ENCODE measurements around the gene RPP21. TPM values are rescaled to one million over a fixed set of nuclear protein-coding genes. Genes with fewer than 3 reads are reported as not detected.

The RPP21 gene
- total RNA-seq (2021) = 62.2 and 64.0 TPM in 2 replicates
- long read RNA-seq, transcript RPP21-224 (5 exons, 525 nt) = major isoform, 11 of 19 reads
- long read RNA-seq, partial matches to known transcripts = 1 of 19 reads
- long read RNA-seq, other reads (novel, unspliced or antisense) = 2 of 19 reads

- Histone ChIP-seq H2AFZ (ENCODE audit: low read length) (no peak within 1 kb of the TSS), H4K5ac (ENCODE audit: insufficient read length, low read depth, low read length) (no peak within 1 kb of the TSS), H3K9ac (ENCODE audit: extremely low read depth, insufficient read length, low read length) (peak within 1 kb of the TSS; percentile 91), H2BK20ac (ENCODE audit: low read depth, low read length, poor library complexity, severe bottlenecking) (no peak within 1 kb of the TSS), H2BK5ac (ENCODE audit: insufficient read length, low read length) (no peak within 1 kb of the TSS), H3K79me2 (ENCODE audit: insufficient read depth, low read length) (no peaks in the 10 kb centered on the region), H3K27me3 (ENCODE audit: insufficient read depth, low read length) (no peaks in the 10 kb centered on the region), H2AK5ac (ENCODE audit: insufficient read length, low read length) (no peak within 1 kb of the TSS), H2BK12ac (ENCODE audit: insufficient read length, low read depth, low read length) (no peak within 1 kb of the TSS), H3K9me3 (ENCODE audit: control insufficient read depth, low read depth, low read length) (no peaks in the 10 kb centered on the region), H3K23me2 (ENCODE audit: insufficient read length, low read depth, low read length, poor library complexity, severe bottlenecking) (no peaks in the 10 kb centered on the region), H3K27ac (ENCODE audit: insufficient read length, low read depth, low read length) (no peak within 1 kb of the TSS), H2BK120ac (ENCODE audit: low read depth, low read length, poor library complexity, severe bottlenecking) (no peak within 1 kb of the TSS), H3K4me1 (ENCODE audit: insufficient read depth, low read length) (no peaks in the 10 kb centered on the region), H3K14ac (ENCODE audit: insufficient read depth, low read length) (peak within 1 kb of the TSS; percentile 95), H3K79me1 (ENCODE audit: insufficient read depth, low read depth, low read length, poor library complexity, severe bottlenecking) (no peaks in the 10 kb centered on the region), H3K4ac (ENCODE audit: low read depth, low read length) (no peak within 1 kb of the TSS), H3K18ac (ENCODE audit: insufficient read length, low read depth, low read length) (peak within 1 kb of the TSS; percentile 90), H4K20me1 (ENCODE audit: control insufficient read depth, insufficient read depth, insufficient read length) (no peaks in the 10 kb centered on the region), H3T11ph (ENCODE audit: low read length) (no peak within 1 kb of the TSS), H4K91ac (ENCODE audit: insufficient read length, low read depth, low read length) (no peak within 1 kb of the TSS), H3K4me2 (ENCODE audit: insufficient read depth, insufficient read length, low read length) (peak within 1 kb of the TSS; percentile 61), H2BK15ac (ENCODE audit: low read depth, low read length) (no peak within 1 kb of the TSS), H4K8ac (replicated peaks; ENCODE audit: insufficient read length, low read depth, low read length) (no peak within 1 kb of the TSS), H3K56ac (ENCODE audit: insufficient read length, low read depth, low read length) (no peak within 1 kb of the TSS), H3K23ac (ENCODE audit: insufficient read length, low read depth, low read length) (no peak within 1 kb of the TSS)
- no peaks in the 10 kb centered on the region for H3K9me3 Mint-ChIP-seq
- WGBS (ENCODE audit: extremely low coverage, insufficient read length, low lambda C conversion rate) = no CpG with 5 or more reads among the region's 64 CpGs
- DNase-seq = peak; percentile 91
- TF ChIP-seq, protein P1, sequence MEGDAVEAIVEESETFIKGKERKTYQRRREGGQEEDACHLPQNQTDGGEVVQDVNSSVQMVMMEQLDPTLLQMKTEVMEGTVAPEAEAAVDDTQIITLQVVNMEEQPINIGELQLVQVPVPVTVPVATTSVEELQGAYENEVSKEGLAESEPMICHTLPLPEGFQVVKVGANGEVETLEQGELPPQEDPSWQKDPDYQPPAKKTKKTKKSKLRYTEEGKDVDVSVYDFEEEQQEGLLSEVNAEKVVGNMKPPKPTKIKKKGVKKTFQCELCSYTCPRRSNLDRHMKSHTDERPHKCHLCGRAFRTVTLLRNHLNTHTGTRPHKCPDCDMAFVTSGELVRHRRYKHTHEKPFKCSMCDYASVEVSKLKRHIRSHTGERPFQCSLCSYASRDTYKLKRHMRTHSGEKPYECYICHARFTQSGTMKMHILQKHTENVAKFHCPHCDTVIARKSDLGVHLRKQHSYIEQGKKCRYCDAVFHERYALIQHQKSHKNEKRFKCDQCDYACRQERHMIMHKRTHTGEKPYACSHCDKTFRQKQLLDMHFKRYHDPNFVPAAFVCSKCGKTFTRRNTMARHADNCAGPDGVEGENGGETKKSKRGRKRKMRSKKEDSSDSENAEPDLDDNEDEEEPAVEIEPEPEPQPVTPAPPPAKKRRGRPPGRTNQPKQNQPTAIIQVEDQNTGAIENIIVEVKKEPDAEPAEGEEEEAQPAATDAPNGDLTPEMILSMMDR (conservative IDR thresholded peaks at IDR 0.05) = no peak
- peaks cover 4 to 40% (median 31%) of the 10 kb centered on the region in 3 experiments for H3K36me3 Mint-ChIP-seq (ENCODE audit: insufficient read depth in 1 of 3, low read depth in 3 of 3)
- H3K4me1 Mint-ChIP-seq = peaks cover 10% of the 10 kb centered on the region in 2 experiments
- H3K27me3 Mint-ChIP-seq (ENCODE audit: low read depth) = no peaks in the 10 kb centered on the region
- peak within 1 kb of the TSS; percentile 90 to 92 for H3K4me3 Mint-ChIP-seq
- peak within 1 kb of the TSS in 2 of 3 experiments; percentile 96 to 97; a peak in 5 of 7 replicates for H3K27ac Mint-ChIP-seq
Observed at GRCh38 chr6:30344868-30345671, at the start of gene RPP21. Gene RPP21 (plus strand): TSS chr6:30345156. CDS start chr6:30345172, 16 bp downstream.
